GM18858 (cell line): ENCODE data around the gene ERFE.

Experiments
- ATAC-seq: cut with Tn5 transposase; IDR thresholded peaks from one replicate; pipeline ENCODE4 v1.9.1; 2021; ENCODE audit not compliant: unreplicated experiment

ERFE gene

DNA sequence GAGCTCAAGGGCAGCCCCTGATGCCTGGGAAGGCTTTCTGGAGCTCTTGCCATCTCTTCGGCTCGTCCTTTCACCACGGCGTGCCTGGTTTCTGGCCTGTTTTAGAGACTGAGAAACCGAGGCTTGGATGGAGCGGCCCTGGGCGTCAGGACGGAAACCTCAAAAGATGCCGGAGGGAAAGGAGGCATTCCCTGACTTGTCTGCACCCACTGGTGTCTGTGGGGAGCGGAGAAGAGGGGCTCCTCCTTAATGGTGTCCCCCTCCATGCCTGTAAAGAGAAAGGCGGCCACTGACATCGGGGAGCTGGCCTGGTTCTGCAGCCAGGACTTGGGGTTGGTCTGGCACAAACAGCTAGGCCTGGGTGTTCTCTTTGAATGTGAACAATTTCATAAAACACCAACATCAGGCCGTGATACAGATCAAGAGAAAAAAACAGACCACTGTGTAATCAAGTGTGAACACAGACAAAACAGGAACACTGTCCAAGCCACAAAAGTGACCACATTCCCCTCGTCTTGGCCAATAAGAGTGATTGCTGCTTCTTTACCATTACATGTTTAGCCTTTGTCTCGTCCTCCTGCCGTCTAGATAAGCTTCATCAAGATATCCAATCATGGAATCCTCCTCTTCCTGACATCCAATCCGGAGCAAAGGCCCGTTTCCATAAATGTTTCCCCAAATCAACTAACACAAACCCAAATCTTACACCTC, 45.4 kb downstream of the ERFE start:
- ATAC-seq = no peak

DNA sequence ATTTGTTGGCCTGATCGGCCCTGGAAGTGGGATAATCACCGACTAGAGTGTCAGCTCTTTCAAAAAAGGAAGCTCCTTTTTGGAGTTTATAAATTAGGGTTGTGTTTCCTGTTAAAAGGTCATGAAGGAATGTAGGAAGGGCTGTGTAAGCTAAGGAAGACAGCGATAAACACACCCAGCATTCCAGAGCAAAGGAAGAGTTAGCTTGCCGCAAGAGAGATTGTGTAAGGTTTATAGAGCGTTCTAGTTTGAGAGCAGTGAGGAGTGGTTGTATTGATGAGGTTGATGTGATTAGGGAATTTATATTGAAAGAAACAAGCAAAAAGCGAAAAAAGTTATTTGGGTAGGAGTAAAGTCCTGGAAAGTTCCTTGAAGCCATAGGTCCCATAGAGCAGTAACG, 48.2 kb downstream of the ERFE start:
- no peak for ATAC-seq

DNA sequence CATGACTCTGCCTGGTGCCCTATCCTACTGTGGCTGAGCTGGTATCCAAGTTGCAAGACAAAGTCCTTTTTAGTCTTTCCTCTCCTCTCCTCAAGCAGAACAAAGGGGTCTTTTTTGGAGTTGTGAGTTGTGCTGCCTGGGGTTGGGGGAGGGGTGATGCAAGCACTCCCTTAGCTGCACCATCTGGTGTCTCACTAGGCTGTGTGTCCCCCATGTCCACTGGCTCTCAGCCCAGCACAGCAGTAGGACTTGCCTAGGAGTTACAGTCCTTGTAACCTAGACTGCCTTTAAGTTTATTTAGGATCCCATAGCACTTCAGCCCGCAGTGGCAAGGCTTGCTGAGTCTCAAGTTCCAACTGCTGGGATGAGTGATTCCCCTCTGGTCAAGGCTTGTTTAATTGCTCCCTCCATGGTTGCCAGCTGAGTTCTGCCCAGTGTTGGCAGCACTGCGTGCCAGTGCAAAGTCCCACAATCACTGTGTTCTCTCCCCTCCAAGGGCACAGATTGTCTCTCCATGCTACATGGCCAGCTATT, 57.9 kb downstream of the ERFE start:
- no peak for ATAC-seq
